Kidney epithelial cell (primary cell): ENCODE results near the gene CGN. TPM values are rescaled to one million over a fixed set of nuclear protein-coding genes. Genes with fewer than 3 reads are reported as not detected.
A peak's percentile ranks its signal among the peaks of the same experiment; 100 is the strongest.

Experiments used
- DNase-seq: peaks from one replicate; pipeline ENCODE4 v3.0.0-alpha.2; 2010; ENCODE audit warnings: low read depth
- H3K27me3 ChIP-seq: 2 replicates; pipeline ENCODE4 v1.6.0; 2011; ENCODE audit warnings: low read length; ENCODE audit not compliant: control insufficient read depth, insufficient read depth
- H3K36me3 ChIP-seq: 2 replicates; pipeline ENCODE4 v1.5.1; 2011; ENCODE audit warnings: low read length; ENCODE audit not compliant: control insufficient read depth, insufficient read depth
- H3K4me3 ChIP-seq: 2 replicates; pipeline ENCODE4 v1.5.1; 2011; ENCODE audit warnings: low read depth, mild to moderate bottlenecking, control low read depth, low read length
- total RNA-seq: library from RNA; depleted of rRNA; stranded (reverse); fragments of >200 nt; gene quantifications from 2 replicates; pipeline ENCODE4 v1.2.3, GENCODE V29; 2015
- TF ChIP-seq, protein P1 (sequence below): IDR thresholded peaks from 2 replicates; pipeline ENCODE4 v1.5.1; 2011; ENCODE audit warnings: mild to moderate bottlenecking, moderate library complexity, low read length, control low read depth, inconsistent platforms; ENCODE audit not compliant: insufficient read depth, poor library complexity, severe bottlenecking

The CGN gene
- total RNA-seq, 1 donor from 2014 or later, result 29.3 TPM

DNA sequence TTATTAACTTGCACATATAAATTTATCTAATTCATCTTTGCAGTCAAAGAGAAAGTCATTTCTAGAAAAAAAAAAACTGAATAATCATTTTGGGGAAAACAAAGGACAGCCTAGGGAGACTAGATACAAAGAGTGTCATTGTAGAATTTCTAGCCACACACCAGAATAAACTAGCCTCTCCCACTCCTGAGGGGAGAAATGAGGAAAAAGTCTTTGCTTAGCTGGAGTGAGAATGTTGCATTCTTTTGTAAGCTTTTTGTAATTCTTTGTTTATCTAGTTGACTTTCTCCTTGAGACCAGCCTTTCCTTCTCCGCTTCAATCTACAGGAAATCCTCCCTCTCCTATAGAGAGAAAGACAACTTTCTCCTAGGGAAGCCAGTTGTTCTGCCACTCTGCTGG lies 15.9 kb upstream of the CGN start:
- Histone ChIP-seq H3K27me3 (no peaks in the 10 kb centered on the region), H3K4me3 (no peak overlapping the region), H3K36me3 (no peaks in the 10 kb centered on the region)
- TF ChIP-seq, protein P1, sequence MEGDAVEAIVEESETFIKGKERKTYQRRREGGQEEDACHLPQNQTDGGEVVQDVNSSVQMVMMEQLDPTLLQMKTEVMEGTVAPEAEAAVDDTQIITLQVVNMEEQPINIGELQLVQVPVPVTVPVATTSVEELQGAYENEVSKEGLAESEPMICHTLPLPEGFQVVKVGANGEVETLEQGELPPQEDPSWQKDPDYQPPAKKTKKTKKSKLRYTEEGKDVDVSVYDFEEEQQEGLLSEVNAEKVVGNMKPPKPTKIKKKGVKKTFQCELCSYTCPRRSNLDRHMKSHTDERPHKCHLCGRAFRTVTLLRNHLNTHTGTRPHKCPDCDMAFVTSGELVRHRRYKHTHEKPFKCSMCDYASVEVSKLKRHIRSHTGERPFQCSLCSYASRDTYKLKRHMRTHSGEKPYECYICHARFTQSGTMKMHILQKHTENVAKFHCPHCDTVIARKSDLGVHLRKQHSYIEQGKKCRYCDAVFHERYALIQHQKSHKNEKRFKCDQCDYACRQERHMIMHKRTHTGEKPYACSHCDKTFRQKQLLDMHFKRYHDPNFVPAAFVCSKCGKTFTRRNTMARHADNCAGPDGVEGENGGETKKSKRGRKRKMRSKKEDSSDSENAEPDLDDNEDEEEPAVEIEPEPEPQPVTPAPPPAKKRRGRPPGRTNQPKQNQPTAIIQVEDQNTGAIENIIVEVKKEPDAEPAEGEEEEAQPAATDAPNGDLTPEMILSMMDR, result no peak
- DNase-seq, result no peak

DNA sequence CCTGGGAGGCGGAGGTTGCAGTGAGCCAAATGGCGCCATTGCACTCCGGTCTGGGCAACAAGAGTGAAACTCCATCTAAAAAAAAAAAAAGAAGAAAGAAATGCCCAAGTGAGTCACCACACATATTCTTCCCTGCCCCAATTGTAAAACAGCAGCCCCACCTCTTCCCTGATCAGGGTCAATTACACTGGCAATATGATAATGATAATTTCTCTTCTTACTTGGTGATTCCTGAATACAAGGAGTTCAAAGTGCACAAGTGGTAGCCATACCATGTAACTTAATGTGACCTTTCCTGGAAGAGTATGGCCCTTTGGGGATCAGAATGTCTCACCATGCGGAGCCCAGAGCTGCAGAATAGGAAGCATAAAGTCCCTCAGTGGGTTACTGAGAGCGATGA lies 11.8 kb upstream of the CGN start:
- Histone ChIP-seq H3K36me3 (no peaks in the 10 kb centered on the region), H3K4me3 (no peak overlapping the region), H3K27me3 (no peaks in the 10 kb centered on the region)
- TF ChIP-seq, protein P1, result no peak
- no peak for DNase-seq

DNA sequence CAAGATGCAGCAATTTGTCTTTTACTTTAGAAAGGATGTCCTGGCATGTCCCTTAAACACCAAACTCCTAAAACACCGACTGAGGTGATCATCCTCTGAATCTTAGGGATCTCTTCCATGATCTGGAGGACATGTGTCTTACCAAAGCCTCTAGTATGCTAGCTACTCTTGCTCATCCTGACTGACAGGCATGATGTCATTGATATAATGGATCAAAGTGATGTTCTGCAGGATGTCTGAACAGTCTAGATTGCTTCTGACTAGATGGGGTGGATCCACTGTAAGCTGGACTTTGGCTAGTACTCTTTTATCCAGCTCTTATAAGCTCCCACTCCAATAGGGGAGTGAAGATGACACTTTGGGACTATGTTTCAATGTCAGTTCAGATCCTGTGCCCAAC lies 11.3 kb upstream of the CGN start:
- no peak for DNase-seq

DNA sequence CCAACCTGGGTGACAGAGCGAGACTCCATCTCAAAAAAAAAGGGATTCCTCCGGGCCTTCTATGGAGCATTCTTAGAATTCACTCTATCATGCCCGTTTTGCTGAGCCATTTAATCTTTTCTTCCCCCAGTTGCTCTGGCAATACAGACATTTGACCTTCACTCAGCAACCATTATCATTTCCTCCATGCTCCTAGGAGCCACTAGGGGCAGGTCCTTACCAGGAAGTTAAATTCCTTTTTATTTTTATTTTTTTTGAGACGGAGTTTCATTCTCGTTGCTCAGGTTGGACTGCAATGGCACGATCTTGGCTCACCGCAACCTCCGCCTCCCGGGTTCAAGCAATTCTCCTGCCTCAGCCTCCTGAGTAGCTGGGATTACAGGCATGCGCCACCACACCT lies 9.7 kb upstream of the CGN start:
- Histone ChIP-seq H3K36me3 (no peaks in the 10 kb centered on the region), H3K27me3 (no peaks in the 10 kb centered on the region), H3K4me3 (no peak overlapping the region)
- TF ChIP-seq, protein P1, result peak; percentile 14
- DNase-seq, result no peak

More for the DNA sequence above, 11.3 kb upstream of the CGN start:
- TF ChIP-seq, protein P1, result no peak
- H3K27me3 ChIP-seq, result no peaks in the 10 kb centered on the region
- no peaks in the 10 kb centered on the region for H3K36me3 ChIP-seq
- H3K4me3 ChIP-seq, result no peak overlapping the region

DNA sequence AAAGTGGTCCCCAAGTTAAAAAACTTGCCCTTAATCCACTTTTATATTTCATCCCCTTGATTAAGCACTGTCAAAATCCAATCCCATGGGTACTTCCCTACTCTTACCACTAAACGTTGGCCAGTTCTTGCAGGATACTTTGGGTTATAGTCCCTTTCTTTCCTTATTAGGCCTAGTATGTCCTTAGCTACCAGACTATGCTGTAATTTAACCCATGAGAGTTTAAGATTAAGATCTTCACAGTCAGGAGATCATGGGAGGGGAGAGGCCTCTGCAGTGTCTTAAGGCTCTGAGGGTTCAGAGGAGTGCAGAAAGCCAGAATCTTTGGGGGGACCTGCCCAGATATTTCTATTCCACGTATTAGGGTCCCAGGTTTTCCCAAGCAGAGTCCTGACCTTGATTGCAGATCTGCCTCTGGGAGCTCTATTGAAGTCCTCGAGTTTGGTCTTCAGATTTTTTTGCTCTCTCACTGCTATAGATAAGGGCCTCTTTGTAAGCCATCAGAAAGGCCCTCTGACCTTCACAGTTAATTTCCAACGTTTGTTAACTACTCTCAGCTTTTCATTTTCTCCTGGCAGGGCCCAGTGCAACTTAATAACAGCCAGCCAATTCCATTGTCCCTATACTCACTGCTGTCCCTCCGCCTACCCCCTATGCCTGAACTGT lies 9.0 kb upstream of the CGN start:
- Histone ChIP-seq H3K27me3 (no peaks in the 10 kb centered on the region), H3K4me3 (no peak overlapping the region), H3K36me3 (no peaks in the 10 kb centered on the region)
- TF ChIP-seq, protein P1, result no peak
- DNase-seq, result no peak
